Rectal smooth muscle tissue (tissue), 1 donor: Measurements from ENCODE around the gene HCFC1.
A peak's percentile ranks its signal among the peaks of the same experiment; 100 is the strongest.

Source experiments
- H3K27ac ChIP-seq: one replicate; pipeline ENCODE4 v1.7.0; 2013; ENCODE audit warnings: low read depth, low read length, inconsistent platforms
- H3K27me3 ChIP-seq: one replicate; pipeline ENCODE4 v1.7.0; 2013; ENCODE audit warnings: low read length; ENCODE audit not compliant: control insufficient read depth, insufficient read depth
- H3K36me3 ChIP-seq: one replicate; pipeline ENCODE4 v1.7.0; 2013; ENCODE audit warnings: low read length; ENCODE audit not compliant: control insufficient read depth, insufficient read depth
- H3K4me1 ChIP-seq: one replicate; pipeline ENCODE4 v1.7.0; 2013; ENCODE audit warnings: low read length; ENCODE audit not compliant: control insufficient read depth, insufficient read depth
- H3K4me3 ChIP-seq: one replicate; pipeline ENCODE4 v1.7.0; 2013; ENCODE audit warnings: low read length
- H3K9ac ChIP-seq: one replicate; pipeline ENCODE4 v1.7.0; 2013; ENCODE audit warnings: low read length

The HCFC1 gene

DNA sequence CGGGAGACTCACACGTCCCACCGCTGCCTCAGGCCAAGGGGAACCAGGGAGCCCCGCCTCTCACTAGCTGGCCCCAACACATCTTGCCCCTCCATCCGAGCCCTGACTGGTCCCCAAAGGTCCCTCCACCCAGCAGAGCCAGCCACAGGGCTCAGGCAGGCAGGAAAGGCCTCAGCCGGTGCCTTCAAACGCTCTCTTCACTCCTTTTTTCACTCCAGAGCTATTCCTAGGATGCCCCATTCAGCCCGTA lies 44.0 kb downstream of the HCFC1 start:
- Histone ChIP-seq H3K36me3 (peaks cover 6% of the 10 kb centered on the region), H3K4me1 (peaks cover 12% of the 10 kb centered on the region), H3K9ac (peak overlapping the region; percentile 82), H3K27me3 (peaks cover 4% of the 10 kb centered on the region), H3K4me3 (peak overlapping the region; percentile 83), H3K27ac (peak overlapping the region; percentile 87)

DNA sequence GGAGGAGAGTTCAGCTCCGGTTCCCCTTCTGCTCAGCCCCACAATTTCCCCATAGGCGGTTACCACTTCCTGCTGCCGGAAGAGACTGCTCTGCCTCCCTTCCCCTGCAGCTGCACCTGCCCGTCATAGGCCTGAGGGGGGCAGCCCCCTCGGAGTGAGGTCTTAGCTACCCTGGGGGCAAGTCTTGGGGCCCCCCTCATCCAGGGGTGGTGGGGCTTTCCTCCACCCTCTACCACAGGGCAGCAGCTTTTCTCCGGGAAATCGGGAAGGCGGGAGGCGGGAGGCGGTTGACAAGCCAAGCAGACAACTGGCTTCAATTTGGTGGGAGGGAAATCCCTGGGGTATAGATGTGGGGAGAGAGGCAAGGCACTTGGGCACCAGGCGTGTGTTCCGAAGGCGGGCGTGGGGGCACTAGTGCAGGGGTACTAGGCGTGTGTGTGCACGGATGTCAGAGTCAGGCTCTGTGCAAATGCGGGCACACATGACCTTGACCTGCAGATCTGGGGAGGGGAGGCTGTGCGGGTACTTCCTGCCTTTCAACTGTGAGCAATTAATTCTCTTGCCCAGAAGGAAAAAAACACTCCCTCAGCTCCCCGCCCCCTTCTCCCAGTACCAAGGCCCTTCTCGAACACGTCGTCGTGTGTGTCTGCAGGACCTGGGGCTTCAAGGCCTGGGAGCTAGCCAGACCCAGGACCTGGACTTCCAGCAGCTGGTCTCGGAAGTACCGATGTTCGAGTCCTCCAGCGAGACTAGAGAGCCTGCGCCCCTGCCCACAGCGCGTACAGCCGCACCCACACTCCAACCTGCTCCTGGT lies 44.6 kb downstream of the HCFC1 start:
- Histone ChIP-seq H3K9ac (peak overlapping the region; percentile 82), H3K4me3 (peak overlapping the region; percentile 83), H3K27ac (peak overlapping the region; percentile 87), H3K27me3 (peaks cover 4% of the 10 kb centered on the region), H3K4me1 (peaks cover 12% of the 10 kb centered on the region), H3K36me3 (peaks cover 6% of the 10 kb centered on the region)

DNA sequence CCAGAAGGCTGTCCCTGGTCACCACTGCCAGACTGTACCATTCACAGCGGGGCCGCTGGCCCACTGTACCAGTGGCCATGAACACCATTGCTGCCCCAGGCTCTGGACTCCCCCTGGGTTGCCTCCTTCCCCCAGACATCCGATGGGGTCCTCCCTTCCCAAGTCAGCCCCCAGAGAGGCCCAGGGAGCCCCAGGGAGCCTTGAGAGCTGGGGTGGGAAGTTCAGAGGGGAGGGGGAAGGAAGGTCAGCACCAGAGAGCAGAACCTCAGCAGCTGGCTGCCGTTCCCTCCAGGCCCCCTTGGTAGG lies 45.1 kb downstream of the HCFC1 start:
- H3K4me1 ChIP-seq: peaks cover 12% of the 10 kb centered on the region
- peaks cover 6% of the 10 kb centered on the region for H3K36me3 ChIP-seq
- peaks cover 4% of the 10 kb centered on the region for H3K27me3 ChIP-seq
- no peak overlapping the region for H3K9ac ChIP-seq
- peak overlapping the region; percentile 87 for H3K27ac ChIP-seq
- peak overlapping the region; percentile 83 for H3K4me3 ChIP-seq

DNA sequence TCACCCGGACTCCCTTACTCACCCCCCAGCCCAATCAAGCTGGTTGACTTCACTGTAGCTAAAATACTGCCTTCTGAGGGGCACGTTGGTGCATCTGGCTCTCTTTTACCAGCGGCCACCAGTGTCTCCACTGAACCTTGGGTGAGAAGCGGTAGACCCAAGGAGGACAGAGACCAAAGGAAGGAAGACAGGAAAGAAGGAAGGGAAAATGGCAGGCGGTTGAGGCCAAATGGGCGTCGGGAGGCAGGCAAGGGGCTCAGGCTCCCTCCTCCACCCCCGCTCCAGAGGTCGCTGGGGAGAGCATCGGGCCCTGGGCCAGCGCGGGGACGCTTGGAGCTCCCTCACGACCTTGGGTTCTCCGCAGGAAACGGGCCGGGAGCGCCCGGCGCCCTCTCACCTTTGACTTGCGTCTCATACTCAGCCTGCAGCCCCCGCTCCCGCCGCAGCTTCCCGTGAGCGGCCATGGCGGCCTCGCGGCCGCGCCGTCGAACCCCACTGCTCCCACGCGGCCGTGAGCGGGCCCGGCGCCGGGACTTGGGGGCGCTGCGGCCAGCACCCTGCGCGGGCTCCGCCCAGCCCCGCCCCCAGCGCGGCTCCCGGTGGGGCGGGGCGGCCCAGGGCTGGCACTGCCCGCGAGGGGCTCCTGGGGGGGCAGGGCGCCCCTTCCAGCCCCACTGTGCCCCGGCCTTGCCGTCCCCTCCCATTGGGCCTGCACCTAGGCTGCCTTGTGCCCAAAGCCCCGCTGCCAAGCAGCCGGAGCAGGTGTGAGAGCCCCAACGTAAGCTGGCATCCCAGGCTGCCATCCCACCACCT lies 45.7 kb downstream of the HCFC1 start, which contains the start of gene ARHGAP4:
Gene ARHGAP4 (minus strand): TSS at position 526 of the 813 bp plus-strand sequence. CDS start 62 bp downstream, at position 464.
- H3K4me1 ChIP-seq: peaks cover 16% of the 10 kb centered on the region
- no peak within 1 kb of the TSS for H3K9ac ChIP-seq
- H3K36me3 ChIP-seq: peaks cover under 1% of the 10 kb centered on the region
- H3K27ac ChIP-seq: peak within 1 kb of the TSS; percentile 87
- peaks cover 6% of the 10 kb centered on the region for H3K27me3 ChIP-seq
- peak within 1 kb of the TSS; percentile 83 for H3K4me3 ChIP-seq

DNA sequence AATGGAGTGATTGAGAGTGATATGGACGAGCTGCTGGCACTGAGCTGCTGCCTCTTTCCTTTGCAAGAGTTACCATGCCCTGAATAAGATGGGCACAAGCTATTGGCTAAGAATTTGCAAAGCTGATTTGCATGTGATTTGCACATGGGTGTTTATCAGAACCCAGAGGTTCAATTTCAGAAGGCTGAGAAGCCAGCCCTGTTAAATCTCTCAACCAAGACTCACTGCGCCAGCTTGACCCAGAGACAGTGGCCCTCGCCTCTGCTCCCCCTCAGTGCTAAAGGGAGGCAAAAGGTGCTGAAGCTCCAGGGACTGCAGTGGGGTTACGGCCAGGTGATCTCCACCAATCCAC lies 46.3 kb downstream of the HCFC1 start:
- H3K4me3 ChIP-seq: peak overlapping the region; percentile 40
- H3K36me3 ChIP-seq: no peaks in the 10 kb centered on the region
- no peak overlapping the region for H3K9ac ChIP-seq
- H3K27me3 ChIP-seq: peaks cover 7% of the 10 kb centered on the region
- H3K4me1 ChIP-seq: peaks cover 16% of the 10 kb centered on the region
- H3K27ac ChIP-seq: no peak overlapping the region

DNA sequence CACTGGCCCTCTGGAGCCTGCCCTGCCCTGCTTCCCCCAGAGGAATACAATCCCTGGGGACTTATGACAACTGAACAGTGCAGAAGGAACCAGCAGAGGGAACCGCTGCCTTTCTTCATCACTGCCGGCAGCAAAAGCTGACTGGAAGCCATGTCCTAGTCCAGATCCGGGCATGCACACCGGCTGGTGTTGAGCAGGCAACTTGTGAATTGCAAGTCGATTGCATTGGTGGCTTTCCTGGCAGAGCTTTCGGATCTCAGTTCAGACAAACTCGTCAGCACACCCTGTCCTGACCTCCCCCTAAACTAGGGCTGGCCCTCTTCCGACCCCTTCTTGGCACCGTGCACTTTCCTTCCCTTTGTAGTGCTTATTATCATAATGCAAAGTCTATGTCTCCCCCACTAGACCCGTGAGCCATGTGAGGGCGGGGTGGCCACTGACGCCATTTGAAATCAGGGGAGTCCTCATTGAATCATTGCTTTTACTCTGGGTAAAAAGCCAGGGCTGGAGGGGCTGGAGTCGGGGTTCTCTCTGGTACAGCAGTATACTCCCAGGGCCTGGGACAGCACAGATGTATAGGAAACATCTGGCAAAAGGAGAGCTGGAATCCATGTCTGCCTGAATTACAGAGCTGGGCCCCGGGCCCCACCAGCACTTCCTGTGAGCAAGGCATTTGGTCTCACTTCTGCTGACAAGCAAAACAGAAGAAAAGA lies 47.3 kb downstream of the HCFC1 start:
- no peak overlapping the region for H3K9ac ChIP-seq

DNA sequence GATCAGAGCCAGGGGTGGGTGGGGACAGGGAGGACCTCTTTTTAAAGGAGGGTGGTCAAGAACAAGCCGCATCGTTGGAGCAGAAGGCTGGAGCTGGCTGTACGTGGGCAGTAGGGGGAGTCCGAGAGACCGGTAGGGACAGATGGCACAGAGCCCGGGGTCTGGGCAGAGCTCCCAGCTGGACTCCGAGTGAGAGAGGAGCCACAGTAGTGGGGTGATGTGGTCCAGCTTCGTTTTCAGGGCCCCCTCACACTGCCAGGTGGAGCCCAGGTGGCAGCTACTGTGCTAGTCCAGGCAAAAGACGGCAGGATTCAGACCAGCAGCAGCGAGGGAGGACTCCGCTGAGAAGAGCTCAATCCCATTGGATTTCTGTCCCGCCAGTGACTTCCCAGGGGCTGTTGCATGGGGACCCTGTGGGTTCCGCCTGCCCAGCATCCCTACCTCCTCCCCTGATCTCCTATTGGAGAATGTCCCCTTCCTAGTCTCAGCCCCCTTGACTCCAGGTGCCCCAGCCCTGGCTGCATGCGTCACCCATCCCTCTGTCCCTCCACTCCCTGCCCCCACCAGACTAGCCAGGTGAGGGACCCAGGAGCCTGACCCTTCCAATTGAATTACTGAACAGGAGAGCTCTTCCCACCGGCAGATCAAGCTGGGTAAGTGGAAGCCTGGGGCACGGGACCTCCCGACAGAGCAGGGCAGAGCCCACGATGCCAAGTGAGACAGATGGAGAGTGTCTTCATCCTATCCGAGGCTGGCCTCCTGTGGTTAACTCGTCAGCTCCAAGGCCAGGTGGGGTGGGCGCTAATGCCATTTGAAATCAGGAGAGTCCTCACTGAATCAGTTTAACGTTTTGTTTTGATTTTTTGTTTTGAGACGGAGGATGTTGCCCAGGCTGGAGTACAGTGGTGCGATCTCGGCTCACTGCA lies 48.4 kb downstream of the HCFC1 start:
- no peak overlapping the region for H3K4me3 ChIP-seq
- H3K27me3 ChIP-seq: peaks cover 14% of the 10 kb centered on the region
- no peak overlapping the region for H3K9ac ChIP-seq
- no peaks in the 10 kb centered on the region for H3K36me3 ChIP-seq
- H3K27ac ChIP-seq: no peak overlapping the region
- peaks cover 16% of the 10 kb centered on the region for H3K4me1 ChIP-seq

More for the DNA sequence above, 47.3 kb downstream of the HCFC1 start:
- Histone ChIP-seq H3K36me3 (no peaks in the 10 kb centered on the region), H3K4me1 (peaks cover 16% of the 10 kb centered on the region), H3K27ac (no peak overlapping the region), H3K4me3 (peak overlapping the region; percentile 25), H3K27me3 (peaks cover 7% of the 10 kb centered on the region)

DNA sequence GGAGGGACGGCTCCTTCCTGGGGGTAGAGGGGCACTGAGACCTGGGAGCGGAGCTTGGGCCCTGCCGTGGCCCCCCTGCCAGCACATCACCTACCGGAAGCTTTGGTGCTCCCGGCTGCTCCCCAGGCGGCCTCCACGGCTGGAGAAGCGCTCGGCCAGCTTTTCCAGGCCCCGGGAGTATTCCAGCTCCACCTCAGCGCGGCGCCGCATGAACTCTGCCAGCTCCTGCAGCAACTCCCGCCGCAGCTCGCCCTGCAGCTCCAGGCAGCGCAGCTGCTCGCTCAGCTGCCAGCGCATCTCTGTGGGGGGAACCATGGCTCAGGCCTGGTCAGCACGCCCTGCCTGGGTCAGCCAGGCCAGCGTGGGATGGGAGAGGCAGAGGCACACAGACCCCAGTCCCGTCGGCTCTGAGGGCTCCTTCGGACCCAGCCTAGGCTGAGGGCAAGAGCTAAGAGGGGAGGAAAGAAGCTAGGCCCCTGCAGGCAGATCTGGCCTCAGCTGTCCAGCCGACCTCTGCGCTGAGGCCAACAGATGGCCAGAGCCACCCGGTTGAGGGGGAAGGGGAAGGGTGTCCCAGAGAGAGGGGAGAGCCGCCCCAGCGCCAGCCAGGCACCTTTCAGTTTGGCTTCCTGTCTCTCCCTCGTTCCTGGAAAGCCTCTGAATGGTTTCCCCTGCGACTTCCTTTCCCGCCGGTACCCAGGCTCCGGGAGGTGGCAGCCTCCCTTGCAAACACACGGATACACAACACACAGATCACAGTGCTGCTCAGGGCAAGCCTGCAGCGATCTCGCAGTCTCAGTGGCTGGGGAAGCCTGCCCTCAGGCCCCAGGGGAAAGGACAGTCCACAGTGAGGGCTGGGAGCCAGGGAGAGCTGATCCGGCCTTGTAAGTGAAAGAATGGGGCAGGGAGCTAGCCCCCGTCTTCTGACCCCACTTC lies 49.8 kb downstream of the HCFC1 start:
- Histone ChIP-seq H3K4me3 (no peak overlapping the region), H3K9ac (no peak overlapping the region), H3K27ac (no peak overlapping the region), H3K27me3 (peaks cover 14% of the 10 kb centered on the region), H3K36me3 (no peaks in the 10 kb centered on the region), H3K4me1 (peaks cover 6% of the 10 kb centered on the region)

DNA sequence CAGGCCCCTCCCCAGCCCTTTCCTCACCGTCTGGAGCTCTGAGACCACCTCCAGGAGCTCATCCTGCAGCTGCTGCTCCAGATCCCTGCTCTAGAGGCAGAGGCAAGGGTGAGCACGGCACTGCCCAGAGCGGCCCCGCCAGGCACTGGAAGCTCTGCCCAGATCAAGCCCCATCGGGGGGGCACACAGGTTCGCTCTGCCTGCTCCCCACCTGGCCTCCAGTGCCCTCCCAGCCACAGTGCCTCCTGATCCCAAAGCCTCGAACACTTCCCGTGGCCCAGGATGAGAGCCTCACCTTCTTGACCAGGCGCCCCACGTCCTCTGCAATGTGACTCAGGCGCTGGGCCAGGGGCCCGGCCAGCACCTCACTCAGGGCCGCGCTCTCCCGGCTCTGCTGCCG lies 50.5 kb downstream of the HCFC1 start:
- peak overlapping the region; percentile 40 for H3K27ac ChIP-seq
- no peaks in the 10 kb centered on the region for H3K36me3 ChIP-seq
- H3K27me3 ChIP-seq: peaks cover 14% of the 10 kb centered on the region
- H3K4me3 ChIP-seq: no peak overlapping the region
- no peak overlapping the region for H3K9ac ChIP-seq
- peaks cover 4% of the 10 kb centered on the region for H3K4me1 ChIP-seq

DNA sequence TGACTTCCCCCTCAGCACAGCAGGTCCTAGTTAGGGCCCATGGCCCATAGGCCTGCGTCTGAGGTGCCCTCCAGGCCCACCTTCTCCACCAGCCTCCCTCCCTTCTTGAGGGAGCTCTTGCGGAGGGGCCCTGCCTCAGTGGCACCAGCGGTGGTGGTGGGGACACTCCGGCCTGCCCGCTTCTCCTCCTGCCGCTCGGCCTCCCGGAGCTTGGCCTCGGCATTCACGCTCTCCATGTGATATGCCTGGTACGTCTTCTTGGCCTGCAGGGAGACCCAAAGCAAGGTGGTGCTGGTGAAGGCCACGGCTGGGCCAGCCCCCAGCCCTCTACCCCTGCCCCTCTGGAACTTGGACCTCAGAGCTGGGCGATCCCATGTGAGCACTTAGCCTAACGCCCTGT lies 51.1 kb downstream of the HCFC1 start:
- Histone ChIP-seq H3K27me3 (peaks cover 14% of the 10 kb centered on the region), H3K4me3 (no peak overlapping the region), H3K9ac (no peak overlapping the region), H3K4me1 (peaks cover 4% of the 10 kb centered on the region), H3K36me3 (no peaks in the 10 kb centered on the region), H3K27ac (no peak overlapping the region)

DNA sequence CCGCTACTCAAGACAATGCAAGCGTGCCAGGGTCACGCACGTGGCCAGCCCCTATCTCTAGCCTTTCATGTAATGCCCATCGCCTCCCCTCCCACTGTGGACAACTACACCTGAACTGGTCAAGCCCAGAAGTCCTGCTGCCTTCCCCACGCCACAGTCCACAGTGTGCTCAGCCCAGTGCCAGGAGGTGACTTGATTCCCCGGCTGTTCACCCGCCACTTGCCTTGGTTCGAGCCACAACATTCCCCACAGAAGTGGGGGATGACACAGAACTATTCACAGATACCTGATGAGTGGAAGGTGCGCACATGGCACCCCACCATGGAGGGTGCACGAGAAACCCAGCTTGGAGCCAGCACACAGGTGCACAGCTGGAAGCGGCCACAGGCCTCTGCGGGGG lies 52.3 kb downstream of the HCFC1 start:
- Histone ChIP-seq H3K36me3 (no peaks in the 10 kb centered on the region), H3K4me3 (no peak overlapping the region), H3K4me1 (peaks cover 4% of the 10 kb centered on the region), H3K27me3 (peaks cover 14% of the 10 kb centered on the region), H3K9ac (no peak overlapping the region), H3K27ac (no peak overlapping the region)
